Fibroblast of villous mesenchyme (primary cell): ENCODE results near the gene ORC2. TPM values are rescaled to one million over a fixed set of nuclear protein-coding genes. Genes with fewer than 3 reads are reported as not detected.
"Not testable (repeated sequence)": the region's sequence is repeated elsewhere in the genome, so short reads cannot be mapped to it uniquely, and the experiment has no call there.

Experiments used
- DNase-seq: peaks from one replicate; pipeline ENCODE4 v3.0.0-alpha.2; 2010; ENCODE audit warnings: low read depth
- H3K4me3 ChIP-seq: 2 replicates; pipeline ENCODE4 v1.5.1; 2011; ENCODE audit warnings: low read depth, mild to moderate bottlenecking, low read length
- total RNA-seq: library from RNA; depleted of rRNA; stranded (reverse); fragments of >200 nt; gene quantifications from 2 replicates; pipeline ENCODE4 v1.2.3, GENCODE V29; 2012
- TF ChIP-seq, protein P1 (sequence below): IDR thresholded peaks from 2 replicates; pipeline ENCODE4 v1.5.1; 2012; ENCODE audit warnings: low read depth, mild to moderate bottlenecking, low read length; ENCODE audit not compliant: insufficient read depth

Gene ORC2
- total RNA-seq, 1 donor = 22.5 TPM

DNA sequence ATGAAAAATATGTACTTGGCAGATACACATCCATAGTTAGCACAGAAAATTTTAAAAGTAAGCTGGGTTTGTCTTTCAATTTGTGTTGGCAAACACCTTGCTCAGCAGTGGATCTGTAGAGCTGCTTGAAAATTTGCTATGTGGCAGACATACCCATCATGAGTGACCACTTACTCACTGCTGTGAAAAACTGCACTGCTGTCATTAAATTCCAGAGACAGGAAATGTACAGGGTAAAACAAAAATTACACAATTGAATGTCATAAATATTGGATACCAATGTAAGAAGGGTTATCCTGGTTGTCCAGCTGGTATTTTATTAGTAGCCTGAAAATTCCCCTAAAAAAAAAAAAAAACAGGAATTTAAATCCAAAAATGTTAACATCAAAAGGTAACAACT lies 49.8 kb downstream of the ORC2 start:
- DNase-seq = peak; percentile 52
- TF ChIP-seq, protein P1, sequence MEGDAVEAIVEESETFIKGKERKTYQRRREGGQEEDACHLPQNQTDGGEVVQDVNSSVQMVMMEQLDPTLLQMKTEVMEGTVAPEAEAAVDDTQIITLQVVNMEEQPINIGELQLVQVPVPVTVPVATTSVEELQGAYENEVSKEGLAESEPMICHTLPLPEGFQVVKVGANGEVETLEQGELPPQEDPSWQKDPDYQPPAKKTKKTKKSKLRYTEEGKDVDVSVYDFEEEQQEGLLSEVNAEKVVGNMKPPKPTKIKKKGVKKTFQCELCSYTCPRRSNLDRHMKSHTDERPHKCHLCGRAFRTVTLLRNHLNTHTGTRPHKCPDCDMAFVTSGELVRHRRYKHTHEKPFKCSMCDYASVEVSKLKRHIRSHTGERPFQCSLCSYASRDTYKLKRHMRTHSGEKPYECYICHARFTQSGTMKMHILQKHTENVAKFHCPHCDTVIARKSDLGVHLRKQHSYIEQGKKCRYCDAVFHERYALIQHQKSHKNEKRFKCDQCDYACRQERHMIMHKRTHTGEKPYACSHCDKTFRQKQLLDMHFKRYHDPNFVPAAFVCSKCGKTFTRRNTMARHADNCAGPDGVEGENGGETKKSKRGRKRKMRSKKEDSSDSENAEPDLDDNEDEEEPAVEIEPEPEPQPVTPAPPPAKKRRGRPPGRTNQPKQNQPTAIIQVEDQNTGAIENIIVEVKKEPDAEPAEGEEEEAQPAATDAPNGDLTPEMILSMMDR = no peak
- no peak overlapping the region for H3K4me3 ChIP-seq

DNA sequence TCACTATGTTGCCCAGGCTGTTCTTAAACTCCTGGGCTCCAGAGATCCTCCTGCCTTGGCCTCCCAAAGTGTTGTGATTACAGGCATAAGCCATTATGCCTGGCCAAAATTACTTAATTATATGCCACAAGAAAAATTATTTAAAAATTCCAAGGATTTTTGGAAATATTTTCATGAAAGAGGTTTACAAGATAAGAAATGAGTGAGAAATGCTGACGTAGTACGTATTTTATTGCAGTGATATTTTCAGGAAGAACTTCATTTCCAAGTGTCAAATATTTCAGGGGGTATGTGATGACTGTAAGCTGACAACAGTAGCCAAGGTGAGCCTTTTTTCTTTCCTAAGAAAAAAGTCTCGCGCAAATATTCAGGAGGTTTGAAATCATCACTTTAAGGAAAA lies 53.5 kb downstream of the ORC2 start:
- TF ChIP-seq, protein P1 = no peak
- no peak overlapping the region for H3K4me3 ChIP-seq
- DNase-seq = no peak

DNA sequence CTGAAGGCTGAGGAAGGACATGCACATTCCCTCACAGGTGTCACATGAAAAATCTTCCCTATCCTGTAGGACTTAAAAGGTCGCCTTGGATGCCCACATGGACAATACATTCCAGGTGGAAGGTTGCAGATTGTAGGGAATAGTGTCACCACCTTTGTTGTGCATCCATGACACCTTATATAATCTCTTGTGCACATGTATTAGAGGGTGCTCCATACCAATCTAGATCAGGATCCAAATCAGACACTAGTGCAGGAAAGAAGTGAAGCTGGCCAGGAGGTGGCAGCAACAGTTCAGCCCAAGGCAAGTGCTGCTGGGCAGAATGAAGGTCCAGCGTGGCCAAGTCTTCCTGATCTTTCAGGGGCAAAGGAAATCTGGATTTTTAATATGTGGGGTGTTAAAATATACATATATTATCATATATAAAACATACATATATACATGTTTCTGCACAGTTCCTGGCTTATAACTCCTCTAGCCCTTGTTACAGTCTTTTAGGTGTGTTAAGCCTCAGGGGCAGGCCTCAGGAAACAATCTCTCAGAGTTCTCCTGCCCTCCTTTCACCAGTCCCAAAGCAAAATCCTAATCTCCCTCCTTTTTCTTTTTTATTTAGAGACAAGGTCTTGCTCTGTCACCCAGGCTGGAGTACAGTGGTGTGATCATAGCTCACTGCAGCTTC lies 57.7 kb downstream of the ORC2 start:
- no peak overlapping the region for H3K4me3 ChIP-seq
- peak; percentile 76 for DNase-seq
- TF ChIP-seq, protein P1 = peak; percentile 84

DNA sequence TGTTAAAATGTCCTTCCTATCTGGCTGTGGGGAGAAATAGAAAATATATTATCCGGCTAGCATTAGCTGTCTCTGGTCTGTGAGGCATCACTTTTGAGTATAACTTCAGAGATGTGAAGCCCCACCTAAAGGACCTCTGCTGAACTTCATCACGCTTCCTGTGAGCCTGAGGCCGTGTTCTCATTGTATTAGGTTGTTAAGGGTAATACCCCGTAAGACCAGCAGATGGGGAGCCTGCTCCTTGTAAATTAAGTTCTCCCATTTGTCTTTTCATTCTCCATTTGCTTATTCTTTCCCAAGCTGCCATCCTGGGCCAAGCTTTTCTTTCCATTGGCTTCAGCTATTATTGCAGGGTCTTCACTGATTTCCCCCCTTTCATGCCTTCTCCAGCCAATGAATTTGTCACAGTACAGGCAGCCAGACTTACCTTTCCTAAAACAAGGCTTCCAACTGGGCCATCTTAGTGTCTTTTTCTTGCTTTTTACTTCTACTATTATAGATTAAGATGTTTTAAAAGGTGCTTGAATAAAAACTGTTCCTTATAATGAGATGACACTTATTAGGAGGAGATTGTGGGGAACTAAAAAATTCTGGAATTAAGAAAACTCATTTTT lies 61.9 kb downstream of the ORC2 start:
- TF ChIP-seq, protein P1 = peak; percentile 86
- peak; percentile 91 for DNase-seq
- H3K4me3 ChIP-seq = no peak overlapping the region

DNA sequence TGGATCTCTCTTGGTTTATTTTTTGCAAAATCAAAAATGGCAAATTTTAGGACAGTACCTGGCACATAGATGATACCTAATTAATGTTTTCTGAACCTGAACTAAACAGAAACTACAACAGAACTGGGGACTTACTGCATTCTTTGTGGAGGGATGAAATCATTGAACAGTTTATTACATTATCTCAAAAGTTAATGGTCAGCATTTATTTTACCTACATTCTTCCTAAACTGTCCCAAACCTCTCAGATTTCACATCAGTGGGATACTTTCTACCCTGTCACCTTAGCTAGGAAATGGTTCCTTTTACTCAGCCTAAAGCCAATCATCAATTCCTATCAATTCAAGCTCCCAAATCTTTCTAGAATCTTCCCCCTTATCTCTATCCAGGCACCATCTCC lies 64.0 kb downstream of the ORC2 start:
- TF ChIP-seq, protein P1 = no peak
- no peak for DNase-seq
- H3K4me3 ChIP-seq = no peak overlapping the region

DNA sequence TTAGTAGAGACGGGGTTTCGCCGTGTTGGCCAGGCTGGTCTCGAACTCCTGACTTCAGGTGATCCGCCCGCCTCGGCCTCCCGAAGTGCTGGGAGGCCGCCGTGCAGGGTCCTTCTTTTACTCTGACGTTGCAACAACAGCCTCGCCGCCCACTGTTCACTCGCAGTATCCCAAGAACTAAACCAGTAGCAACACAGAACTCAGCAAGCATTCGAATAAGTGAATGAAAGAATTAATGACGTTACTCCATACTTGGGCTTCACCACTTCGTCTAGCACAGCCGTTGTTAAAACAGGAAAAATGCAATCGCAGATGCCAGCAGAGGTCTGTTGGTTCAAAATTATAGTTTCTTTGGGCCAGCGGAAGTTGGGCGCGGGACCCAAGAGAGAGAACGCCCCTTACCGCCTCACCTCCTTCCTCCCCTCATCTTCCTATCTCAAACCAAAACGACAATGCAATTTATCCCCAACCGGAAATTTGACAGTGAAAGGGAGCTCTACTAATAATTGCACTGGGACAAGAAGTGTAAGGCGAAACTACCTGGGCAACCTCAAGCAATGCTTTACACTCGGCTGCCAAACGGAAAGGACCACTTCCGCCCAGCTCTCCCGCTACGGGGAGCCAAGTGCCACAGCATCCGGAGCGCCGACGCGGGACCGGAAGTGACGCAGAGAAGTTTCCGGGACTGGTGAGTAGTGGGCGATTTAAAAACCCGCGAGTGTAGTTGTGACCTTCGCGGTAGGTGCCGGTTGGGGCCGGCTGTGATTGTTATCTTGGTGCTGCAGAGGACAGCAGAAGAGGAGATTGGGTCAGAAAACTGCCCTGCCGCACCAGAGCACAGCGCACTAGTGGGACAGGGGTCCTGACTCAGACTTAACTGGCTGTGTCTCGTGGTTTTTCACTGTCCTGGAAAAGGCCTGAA lies 74.5 kb downstream of the ORC2 start, which contains the start of the genes NIF3L1 and PPIL3:
Gene NIF3L1 (plus strand): TSS at position 668 of the 922 bp plus-strand sequence. CDS start 2,573 bp downstream, outside the sequence.
Gene PPIL3 (minus strand): TSS at position 374 of the 922 bp plus-strand sequence. CDS start 1,462 bp downstream, outside the sequence.
- DNase-seq = peak; percentile 98
- peak within 1 kb of the TSS; percentile 70 for H3K4me3 ChIP-seq
- TF ChIP-seq, protein P1 = no peak

DNA sequence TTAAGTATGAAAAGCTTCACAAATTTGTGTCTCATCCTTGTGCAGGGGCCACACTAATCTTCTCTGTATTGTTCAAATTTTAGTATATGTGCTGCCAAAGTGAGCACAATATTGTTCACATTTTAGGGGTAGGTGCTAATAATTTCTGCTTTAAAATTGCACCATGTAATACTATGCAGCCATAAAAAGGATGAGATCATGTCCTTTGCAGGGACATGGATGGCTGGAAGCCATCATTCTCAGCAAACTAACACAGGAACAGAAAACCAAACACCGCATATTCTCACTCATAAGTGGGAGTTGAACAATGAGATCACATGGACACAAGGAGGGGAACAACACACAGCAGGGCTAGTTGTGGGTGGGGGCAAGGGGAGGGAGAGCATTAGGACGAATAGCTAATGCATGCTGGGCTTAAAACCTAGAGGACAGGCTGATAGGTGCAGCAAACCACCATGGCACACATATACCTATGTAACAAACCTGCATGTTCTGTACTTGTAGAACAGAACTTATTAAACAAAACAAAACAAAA lies 81.7 kb downstream of the ORC2 start:
- not testable (repeated sequence) for DNase-seq, H3K4me3 ChIP-seq
